Sigmoid colon (tissue), 3 donors: Measurements from ENCODE around the gene SP6.

Experiments used
- POLR2A ChIP-seq, 2 donors: fragments of 450-650 bp; IDR thresholded peaks; one replicate each; pipeline ENCODE4 v1.6.1; 2016; ENCODE audit warnings: antibody characterized with exemption in 2 of 2, mild to moderate bottlenecking in 2 of 2, moderate library complexity in 2 of 2
- TF ChIP-seq, protein P1 (sequence below), 4 experiments: fragments of 450-650 bp in 3 of 4; fragments of 200-600 bp in 1 of 4; IDR thresholded peaks; one replicate each; pipeline ENCODE4 v1.5.1; 2016 to 2019; ENCODE audit warnings: antibody characterized with exemption in 4 of 4, mild to moderate bottlenecking in 3 of 4, moderate library complexity in 2 of 4

DNA sequence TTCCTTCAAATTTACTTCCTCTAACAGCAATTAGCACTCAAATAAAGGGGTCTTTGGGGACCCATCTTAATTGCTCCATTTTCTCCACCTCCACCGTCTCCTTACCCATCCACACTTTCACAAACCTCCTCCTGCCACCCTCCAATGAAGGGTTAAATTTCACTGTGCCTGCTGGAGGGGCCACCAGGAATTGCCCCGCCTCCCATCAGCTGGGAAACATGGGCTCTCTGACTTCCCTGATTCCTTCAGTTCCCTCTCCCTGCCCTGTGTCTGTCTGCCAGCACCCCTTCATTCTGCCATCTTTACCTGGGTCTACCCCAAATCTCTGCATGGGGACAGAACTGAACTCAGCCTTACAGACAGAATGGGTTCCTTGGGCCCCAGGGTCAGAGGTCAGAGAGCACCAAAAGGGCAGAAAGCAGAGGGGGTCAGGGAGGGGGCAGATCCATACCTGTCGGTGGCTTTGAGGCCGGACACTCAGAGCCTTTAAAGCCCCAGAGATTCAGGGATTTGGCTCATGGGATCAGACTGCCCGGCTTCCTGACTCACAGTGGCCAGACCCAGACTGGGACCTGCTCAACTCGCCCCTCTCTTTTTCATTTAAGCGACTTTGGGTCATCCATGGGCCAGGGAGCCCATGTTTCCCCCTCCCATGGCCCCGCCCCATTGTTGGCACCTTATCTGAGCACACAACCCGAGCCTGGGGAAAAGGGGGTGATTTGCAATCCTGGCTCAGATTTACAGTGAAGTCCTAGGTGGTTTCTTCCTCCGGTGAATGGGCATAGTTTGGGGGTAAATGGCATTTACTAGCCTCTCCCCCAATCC lies 27.5 kb upstream of the SP6 start:
- TF ChIP-seq, protein P1, sequence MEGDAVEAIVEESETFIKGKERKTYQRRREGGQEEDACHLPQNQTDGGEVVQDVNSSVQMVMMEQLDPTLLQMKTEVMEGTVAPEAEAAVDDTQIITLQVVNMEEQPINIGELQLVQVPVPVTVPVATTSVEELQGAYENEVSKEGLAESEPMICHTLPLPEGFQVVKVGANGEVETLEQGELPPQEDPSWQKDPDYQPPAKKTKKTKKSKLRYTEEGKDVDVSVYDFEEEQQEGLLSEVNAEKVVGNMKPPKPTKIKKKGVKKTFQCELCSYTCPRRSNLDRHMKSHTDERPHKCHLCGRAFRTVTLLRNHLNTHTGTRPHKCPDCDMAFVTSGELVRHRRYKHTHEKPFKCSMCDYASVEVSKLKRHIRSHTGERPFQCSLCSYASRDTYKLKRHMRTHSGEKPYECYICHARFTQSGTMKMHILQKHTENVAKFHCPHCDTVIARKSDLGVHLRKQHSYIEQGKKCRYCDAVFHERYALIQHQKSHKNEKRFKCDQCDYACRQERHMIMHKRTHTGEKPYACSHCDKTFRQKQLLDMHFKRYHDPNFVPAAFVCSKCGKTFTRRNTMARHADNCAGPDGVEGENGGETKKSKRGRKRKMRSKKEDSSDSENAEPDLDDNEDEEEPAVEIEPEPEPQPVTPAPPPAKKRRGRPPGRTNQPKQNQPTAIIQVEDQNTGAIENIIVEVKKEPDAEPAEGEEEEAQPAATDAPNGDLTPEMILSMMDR (IDR thresholded peaks at IDR 0.05), result no peak
- no peak for TF ChIP-seq POLR2A (IDR thresholded peaks at IDR 0.05)
